WERI-Rb-1 (cell line): ENCODE measurements around the gene P2RY8.

Experiments used
- DNase-seq: peaks from one replicate; pipeline ENCODE4 v3.0.0-alpha.2; 2020
- H3K27ac ChIP-seq: fragments of 250-450 bp; sonication (Bioruptor Pico); 2 replicates; pipeline ENCODE4 v1.5.1; 2020; ENCODE audit warnings: mild to moderate bottlenecking, moderate library complexity
- H3K27me3 ChIP-seq: fragments of 250-450 bp; sonication (Bioruptor Pico); 2 replicates; pipeline ENCODE4 v1.5.1; 2021; ENCODE audit warnings: mild to moderate bottlenecking, low read depth, moderate library complexity; ENCODE audit not compliant: insufficient read depth, severe bottlenecking
- H3K36me3 ChIP-seq: fragments of 250-450 bp; sonication (Bioruptor Pico); 2 replicates; pipeline ENCODE4 v1.5.1; 2020; ENCODE audit warnings: mild to moderate bottlenecking, moderate library complexity
- H3K4me3 ChIP-seq: 2 replicates; pipeline ENCODE4 v1.5.1; 2011; ENCODE audit warnings: low read depth, mild to moderate bottlenecking, control low read depth, low read length
- H3K9me3 ChIP-seq: fragments of 250-450 bp; sonication (Bioruptor Pico); 2 replicates; pipeline ENCODE4 v1.5.1; 2021; ENCODE audit warnings: mild to moderate bottlenecking, moderate library complexity; ENCODE audit not compliant: severe bottlenecking
- TF ChIP-seq, protein P1 (sequence below): IDR thresholded peaks from 2 replicates; pipeline ENCODE4 v1.5.1; 2011; ENCODE audit warnings: low read depth, mild to moderate bottlenecking, control low read depth, inconsistent platforms, low read length

The P2RY8 gene

DNA sequence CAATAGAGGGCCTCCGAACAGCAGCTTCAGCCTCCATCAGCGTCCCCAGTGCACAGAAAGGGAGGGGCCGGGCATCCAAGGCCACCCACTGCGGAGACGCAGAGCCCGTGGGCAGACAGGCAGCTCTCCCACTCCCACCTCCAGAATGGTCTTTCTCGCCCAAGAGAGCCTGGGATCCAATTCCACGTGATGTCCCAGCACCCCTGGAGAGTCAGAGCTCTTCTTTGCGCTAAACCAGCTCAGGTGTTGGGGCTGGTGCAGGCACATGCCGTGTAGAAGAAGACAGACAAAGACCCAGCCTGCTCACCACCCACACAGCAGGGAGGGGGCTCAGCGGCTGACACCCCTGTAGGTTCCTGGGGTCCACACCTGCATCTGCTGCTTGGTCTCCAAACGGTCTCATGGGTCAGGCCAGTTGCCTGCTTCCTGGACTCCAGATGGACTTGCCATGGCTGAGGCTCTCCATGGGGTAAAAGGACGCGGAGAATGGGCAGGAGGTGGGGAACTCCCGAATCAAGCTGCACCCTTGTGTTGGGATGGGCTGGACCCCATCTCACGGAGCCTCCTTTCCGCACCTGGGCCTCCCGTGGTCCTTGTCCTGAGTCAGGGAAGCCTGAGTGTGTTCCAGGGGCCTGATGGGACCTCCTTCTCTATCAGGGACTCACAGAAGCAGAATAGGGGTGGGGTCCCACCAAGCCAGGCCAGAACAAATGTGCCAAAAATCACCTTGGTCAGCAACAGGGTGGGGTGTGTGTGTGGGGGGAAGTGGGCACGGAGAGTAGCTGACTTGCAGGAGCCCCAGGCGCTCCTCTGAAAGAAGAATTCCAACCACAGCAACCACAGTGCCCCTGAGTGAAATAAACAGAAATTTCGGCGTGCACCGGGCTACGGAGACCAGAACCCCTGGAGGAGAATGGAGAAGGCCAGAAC, 72.7 kb downstream of the P2RY8 start:
- DNase-seq = peak; percentile 27
- no peaks in the 10 kb centered on the region for H3K36me3 ChIP-seq
- no peak overlapping the region for H3K27ac ChIP-seq
- no peaks in the 10 kb centered on the region for H3K9me3 ChIP-seq
- TF ChIP-seq, protein P1, sequence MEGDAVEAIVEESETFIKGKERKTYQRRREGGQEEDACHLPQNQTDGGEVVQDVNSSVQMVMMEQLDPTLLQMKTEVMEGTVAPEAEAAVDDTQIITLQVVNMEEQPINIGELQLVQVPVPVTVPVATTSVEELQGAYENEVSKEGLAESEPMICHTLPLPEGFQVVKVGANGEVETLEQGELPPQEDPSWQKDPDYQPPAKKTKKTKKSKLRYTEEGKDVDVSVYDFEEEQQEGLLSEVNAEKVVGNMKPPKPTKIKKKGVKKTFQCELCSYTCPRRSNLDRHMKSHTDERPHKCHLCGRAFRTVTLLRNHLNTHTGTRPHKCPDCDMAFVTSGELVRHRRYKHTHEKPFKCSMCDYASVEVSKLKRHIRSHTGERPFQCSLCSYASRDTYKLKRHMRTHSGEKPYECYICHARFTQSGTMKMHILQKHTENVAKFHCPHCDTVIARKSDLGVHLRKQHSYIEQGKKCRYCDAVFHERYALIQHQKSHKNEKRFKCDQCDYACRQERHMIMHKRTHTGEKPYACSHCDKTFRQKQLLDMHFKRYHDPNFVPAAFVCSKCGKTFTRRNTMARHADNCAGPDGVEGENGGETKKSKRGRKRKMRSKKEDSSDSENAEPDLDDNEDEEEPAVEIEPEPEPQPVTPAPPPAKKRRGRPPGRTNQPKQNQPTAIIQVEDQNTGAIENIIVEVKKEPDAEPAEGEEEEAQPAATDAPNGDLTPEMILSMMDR = 0 out of 2 replicates have a peak, but pooled peaks have one; percentile 11
- no peak overlapping the region; the same call in 1 of the 2 replicates for H3K4me3 ChIP-seq
- H3K27me3 ChIP-seq = peaks cover 39% of the 10 kb centered on the region

- TF ChIP-seq, protein P1 = no peak
- DNase-seq = peak; percentile 1
- Histone ChIP-seq H3K36me3 (no peaks in the 10 kb centered on the region), H3K9me3 (no peaks in the 10 kb centered on the region), H3K27me3 (peaks cover 39% of the 10 kb centered on the region), H3K4me3 (no peak overlapping the region), H3K27ac (no peak overlapping the region)
Observed at GRCh38 chrX:1463581-1463980, 73.4 kb downstream of the P2RY8 start.

DNA sequence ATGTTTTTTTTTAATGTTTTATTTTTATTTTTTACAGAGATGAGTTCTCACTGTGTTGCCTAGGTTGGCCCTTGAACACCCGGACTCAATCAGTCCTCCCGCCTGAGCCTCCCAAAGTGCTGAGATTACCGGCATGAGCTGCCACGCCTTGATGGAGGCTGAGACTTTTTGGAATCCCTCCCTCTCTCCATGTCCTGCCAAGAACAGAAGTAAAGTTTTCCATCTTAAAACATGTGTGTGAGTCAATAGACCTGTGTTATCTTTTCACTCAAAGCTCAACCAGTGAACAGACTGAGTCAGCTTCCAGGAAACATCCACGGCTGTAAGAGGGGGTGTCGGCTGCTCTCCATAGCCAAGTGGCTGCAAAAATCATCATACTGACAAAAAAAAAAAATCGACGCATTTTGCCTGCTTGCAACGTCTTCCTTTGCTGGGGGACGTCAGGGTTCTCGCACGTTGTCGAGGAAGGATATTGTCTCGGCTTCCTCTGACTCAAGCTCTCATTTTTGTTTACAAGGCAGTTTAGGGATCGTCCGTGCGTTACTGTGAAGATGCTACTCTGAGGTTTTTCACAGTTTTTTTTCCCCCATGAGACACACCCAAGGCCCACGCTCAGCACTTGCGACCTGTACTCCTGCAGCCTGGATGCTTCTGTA, 74.3 kb downstream of the P2RY8 start:
- H3K27ac ChIP-seq = no peak overlapping the region
- H3K4me3 ChIP-seq = no peak overlapping the region
- H3K27me3 ChIP-seq = peaks cover 36% of the 10 kb centered on the region
- DNase-seq = peak; percentile 1
- TF ChIP-seq, protein P1 = no peak
- H3K36me3 ChIP-seq = no peaks in the 10 kb centered on the region
- H3K9me3 ChIP-seq = no peaks in the 10 kb centered on the region

DNA sequence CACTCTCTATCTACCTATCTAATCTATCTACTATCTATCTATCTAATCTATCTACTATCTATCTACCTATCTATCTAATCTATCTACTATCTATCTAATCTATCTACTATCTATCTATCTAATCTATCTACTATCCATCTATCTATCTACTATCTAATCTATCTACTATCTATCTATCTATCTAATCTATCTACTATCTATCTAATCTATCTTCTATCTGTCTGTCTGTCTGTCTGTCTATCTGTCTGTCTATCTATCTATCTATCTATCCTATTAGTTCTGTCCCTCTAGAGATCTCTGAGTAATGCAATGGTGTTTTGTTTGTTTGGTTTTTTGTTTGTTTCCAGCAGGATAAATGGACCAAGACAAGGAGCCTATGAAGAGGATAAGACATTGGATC, 74.9 kb downstream of the P2RY8 start:
- H3K9me3 ChIP-seq = no peaks in the 10 kb centered on the region
- H3K36me3 ChIP-seq = no peaks in the 10 kb centered on the region
- no peak overlapping the region for H3K27ac ChIP-seq
- TF ChIP-seq, protein P1 = no peak
- no peak for DNase-seq
- H3K4me3 ChIP-seq = no peak overlapping the region
- peaks cover 31% of the 10 kb centered on the region for H3K27me3 ChIP-seq

DNA sequence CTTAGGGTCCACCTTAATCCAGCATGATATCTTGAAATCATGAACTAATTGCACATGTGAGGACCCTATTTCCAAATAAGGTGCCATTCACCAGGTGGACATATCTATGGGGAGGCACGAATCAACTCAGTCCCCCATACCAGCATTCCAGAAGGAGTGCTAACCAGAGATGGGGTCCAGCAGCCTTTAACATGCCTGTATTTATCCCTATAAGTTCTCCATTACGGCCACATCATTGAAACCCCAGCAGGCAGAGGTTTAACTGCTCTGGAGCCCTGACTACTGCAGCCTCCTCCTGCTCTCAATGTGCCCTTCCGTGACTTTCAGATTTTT, 81.1 kb downstream of the P2RY8 start:
- Histone ChIP-seq H3K36me3 (no peaks in the 10 kb centered on the region), H3K4me3 (no peak overlapping the region), H3K27me3 (no peaks in the 10 kb centered on the region), H3K9me3 (peaks cover 10% of the 10 kb centered on the region), H3K27ac (peak overlapping the region; percentile 45; the same call in 1 of the 2 replicates)
- DNase-seq = no peak
- TF ChIP-seq, protein P1 = no peak
